ENCODE results near the gene PTPRZ1.

DNA sequence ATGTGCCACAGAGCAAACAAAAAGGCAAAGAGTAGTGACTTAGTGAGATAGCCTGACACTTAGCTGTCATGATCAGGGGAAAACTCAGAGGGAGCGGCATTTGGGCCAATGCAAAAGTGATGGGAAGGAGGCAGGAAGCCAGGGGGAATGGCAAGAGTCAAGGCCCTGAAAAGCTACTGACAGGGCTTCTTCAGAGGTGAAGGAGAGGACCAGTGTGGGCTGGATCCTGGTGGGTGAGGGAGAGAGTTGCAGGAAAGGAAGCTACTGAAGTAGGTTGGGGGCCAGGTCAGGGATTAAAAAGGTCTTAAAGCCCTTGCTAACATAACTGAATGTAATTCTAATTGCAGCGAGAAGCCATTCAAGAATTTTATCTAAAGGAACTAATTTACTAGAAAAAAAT, 154.1 kb downstream of the PTPRZ1 start:
- TF ChIP-seq, protein P1, sequence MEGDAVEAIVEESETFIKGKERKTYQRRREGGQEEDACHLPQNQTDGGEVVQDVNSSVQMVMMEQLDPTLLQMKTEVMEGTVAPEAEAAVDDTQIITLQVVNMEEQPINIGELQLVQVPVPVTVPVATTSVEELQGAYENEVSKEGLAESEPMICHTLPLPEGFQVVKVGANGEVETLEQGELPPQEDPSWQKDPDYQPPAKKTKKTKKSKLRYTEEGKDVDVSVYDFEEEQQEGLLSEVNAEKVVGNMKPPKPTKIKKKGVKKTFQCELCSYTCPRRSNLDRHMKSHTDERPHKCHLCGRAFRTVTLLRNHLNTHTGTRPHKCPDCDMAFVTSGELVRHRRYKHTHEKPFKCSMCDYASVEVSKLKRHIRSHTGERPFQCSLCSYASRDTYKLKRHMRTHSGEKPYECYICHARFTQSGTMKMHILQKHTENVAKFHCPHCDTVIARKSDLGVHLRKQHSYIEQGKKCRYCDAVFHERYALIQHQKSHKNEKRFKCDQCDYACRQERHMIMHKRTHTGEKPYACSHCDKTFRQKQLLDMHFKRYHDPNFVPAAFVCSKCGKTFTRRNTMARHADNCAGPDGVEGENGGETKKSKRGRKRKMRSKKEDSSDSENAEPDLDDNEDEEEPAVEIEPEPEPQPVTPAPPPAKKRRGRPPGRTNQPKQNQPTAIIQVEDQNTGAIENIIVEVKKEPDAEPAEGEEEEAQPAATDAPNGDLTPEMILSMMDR (conservative IDR thresholded peaks at IDR 0.05; ENCODE audit: low read depth, low read length): no peak
- no peak for TF ChIP-seq EZH2 (IDR thresholded peaks at IDR 0.05; ENCODE audit: borderline replicate concordance, low read depth, low read length, poor library complexity, severe bottlenecking)

Measured in A673 (cell line).